EH (cell line): ENCODE measurements around the gene CASP5.
A peak's percentile ranks its signal among the peaks of the same experiment; 100 is the strongest.
"Not testable (repeated sequence)": the region's sequence is repeated elsewhere in the genome, so short reads cannot be mapped to it uniquely, and the experiment has no call there.

Experiments
- DNase-seq: peaks from one replicate; pipeline ENCODE4 v3.0.0-alpha.2; 2015; ENCODE audit warnings: low read depth

The CASP5 gene

DNA sequence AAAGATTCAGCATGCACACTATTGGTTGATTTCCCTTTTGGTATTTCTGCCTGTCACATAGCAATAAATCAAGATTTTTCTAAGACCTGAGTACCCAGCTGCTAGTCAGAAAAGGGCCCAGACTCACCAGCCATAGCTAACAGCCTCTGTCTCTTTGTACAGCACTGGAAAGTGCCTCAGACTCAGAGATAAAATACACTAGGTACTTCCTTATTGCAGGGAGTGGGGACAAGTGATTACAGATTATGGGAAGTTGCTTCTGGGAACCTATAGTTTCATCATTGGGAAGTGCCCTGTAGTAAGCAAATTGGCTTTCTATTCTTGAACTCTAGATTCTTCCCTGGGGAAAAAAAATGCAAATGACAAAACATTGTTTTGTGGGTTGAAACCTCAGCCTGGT lies at the start of gene CASP5:
Gene CASP5 (minus strand): TSS at position 166 of the 400 bp plus-strand sequence. CDS start 32 bp downstream, at position 134.
- no peak for DNase-seq

- not testable (repeated sequence) for DNase-seq
Observed at GRCh38 chr11:105072080-105072479, 49.1 kb upstream of the CASP5 start.

- DNase-seq: no peak
Observed at GRCh38 chr11:105071089-105071732, 48.2 kb upstream of the CASP5 start.

- DNase-seq: no peak
Observed at GRCh38 chr11:105070306-105070705, 47.3 kb upstream of the CASP5 start.

- DNase-seq: not testable (repeated sequence)
Observed at GRCh38 chr11:105069749-105070148, 46.8 kb upstream of the CASP5 start.

DNA sequence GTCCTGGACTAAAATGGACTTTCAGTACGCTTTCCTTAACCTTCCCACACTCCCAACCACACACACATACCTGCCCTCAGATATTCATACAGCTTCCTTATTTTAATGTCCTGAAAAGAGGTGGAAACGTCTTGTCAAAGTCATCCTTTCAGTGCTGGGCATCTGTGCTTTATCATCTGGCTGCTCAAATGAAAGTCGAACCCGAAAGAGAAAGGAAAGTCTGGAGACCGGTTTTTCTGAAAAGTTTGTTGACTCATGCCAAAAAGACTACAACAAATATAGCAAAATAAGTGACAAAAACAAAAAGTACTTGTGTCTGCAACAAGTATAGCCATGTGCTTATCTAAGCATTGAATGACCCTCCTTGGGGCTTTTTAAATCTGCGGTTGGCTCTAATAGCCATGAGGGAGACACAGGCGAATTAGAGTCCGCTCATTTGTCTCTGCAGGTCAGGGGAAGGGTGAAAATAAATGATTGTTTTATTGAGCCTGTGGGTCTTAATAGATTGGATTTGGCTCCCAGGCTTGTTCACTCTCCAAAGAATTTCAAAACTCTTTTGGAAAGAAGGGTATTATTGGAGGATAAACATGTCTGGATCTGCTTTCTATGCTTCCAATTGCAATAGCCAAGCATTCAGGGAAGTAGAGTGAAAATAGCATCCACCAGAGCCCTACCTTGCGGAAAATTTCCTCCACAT lies 40.4 kb upstream of the CASP5 start:
- not testable (repeated sequence) for DNase-seq

DNA sequence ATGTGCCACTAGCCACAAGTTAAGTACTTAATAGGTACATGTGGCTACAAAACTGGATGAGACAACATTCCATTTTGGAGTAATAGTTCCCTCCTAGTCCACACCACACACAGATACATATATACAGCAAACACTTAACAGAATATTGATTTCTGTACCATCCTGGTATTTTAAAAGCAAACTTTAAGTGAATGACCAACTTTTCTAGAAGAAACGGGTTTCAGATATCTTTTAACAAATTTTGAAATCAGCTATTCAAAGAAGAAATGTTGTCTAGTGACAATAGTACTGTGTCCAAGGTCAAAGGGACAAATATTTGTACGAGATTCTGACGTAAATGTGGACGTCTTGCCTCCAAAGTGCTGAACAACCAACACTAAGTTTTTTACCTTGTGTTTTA lies 34.5 kb upstream of the CASP5 start:
- DNase-seq: no peak

DNA sequence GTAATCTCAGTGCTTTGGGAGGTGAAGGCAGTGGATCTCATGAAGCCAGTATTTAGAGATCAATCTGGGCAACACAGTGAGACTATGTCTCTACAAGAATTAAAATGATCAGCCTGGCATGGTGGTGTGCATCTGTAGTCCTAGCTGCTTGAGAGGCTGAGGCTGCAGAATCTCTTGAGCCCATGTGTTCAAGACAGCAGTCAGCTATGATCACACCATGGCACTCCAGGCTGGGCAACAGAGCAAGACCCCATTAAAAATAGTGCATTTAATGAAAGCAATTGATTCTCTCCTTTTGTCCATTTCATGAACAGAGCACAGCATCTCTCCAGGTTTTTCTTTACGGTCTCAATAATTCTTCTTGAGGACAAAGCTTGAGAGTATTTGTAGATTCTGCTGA lies 33.5 kb upstream of the CASP5 start:
- DNase-seq: no peak

DNA sequence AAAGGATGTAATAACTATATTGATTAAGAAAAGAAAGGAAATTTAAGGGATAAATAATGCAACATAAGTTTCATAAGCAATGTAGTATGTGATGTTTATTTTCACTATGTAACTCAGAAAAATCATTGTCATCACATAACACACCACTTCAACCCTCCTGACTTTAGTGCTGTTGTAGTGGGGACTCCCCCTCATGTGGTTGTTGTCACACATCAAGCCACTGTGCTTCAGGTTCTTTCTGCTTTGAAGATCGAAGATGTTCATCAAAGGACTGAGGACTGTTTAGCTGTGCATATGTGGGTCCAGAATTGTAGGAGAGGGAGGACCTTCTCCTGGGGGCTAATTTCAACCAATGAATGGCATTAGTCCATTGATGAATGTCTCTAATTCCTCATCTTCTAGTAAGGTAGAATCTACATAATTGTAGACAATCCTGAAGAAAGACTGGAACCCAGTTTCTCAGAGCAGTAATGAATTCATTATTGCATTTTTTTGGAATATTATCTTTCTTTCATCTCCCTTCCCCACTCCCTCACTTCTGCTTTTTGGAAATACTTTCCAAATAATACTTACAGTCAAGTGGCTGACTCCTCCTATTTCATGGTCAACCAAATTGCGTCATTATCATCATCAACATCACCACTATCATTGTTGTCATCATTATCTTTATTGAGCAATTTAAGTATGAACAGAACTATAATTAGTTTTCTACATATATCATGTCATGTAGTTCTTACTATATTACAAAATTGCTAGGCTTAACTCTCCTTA lies 31.9 kb upstream of the CASP5 start:
- no peak for DNase-seq

DNA sequence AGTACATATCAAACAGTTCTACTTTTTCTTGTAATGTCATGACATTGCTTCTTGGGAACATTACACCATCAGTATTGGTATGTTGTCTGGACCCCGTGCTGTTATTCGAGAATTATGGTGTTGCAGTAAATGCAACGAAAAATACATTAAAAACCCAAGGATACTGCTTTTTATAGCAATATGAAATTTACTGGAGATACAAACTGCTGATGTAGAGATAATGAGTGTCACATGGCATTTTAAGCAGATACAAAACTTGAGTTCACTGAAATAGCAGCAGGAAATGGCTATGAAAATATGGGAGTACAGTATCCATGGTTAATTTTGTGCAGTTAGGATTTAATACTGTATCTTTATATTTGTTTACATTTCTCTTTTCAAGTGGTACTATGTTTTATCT lies 29.5 kb upstream of the CASP5 start:
- DNase-seq: no peak

GRCh38 chr11:105051559-105051958 lies 28.6 kb upstream of the CASP5 start:
- DNase-seq: no peak

- DNase-seq: no peak
Observed at GRCh38 chr11:105049481-105049880, 26.5 kb upstream of the CASP5 start.

- peak; percentile 100 for DNase-seq
Observed at GRCh38 chr11:105046898-105047579, 24.1 kb upstream of the CASP5 start.

DNA sequence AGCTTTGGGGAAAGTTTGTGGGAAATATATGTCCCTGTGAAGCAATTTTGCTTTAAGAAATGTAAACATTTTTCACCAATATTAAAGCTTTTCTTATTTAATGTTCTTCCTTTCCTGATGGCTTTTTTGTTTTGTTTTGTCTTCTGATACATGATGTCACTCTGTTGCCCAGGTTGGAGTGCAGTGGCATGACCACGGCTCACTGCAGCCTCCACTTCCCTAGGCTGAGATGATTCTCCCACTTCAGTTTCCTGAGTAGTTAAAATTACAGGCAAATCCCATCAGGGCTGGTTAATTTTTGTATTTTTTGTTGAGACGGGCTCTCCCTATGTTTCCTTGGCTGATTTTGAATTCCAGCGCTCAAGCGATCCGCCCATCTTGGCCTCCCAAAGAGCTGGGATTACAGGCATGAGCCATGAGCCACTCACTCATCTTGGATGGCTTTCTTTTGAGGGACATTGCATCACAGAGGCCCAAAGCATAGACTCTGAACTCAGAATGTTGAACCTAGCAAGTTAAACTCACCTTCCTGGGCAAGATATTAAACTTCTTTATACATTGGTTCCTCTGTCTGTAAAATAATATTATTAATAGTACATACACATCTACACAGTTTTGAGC lies 22.8 kb upstream of the CASP5 start:
- no peak for DNase-seq

- DNase-seq: peak; percentile 42
Observed at GRCh38 chr11:105044557-105045524, 21.9 kb upstream of the CASP5 start, which contains the start of gene CARD16. TSS of gene CARD16 (minus strand) at chr11:105045335. CDS start at chr11:105045297, 38 bp downstream.

- DNase-seq: no peak
Observed at GRCh38 chr11:105042178-105042577, 19.2 kb upstream of the CASP5 start.

DNA sequence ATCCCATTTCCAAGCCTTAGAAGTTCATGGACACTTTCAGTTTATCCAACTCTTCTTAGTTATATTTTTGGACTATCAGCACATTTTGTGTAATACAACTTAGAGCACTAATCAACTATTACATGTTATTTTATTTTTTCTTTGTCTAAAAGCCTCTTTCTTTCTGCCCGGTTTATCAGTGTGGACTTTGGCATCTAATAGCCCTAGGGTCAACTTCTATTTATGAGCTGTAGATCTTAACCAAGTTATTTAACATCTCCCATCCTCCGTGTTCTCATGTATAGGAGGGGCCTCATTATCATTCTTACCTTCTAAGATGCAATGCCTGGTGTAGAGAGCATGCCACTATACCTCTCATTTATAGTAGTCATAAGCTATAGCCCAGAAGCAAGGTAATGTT lies 17.7 kb upstream of the CASP5 start:
- no peak for DNase-seq

- peak; percentile 85 for DNase-seq
Observed at GRCh38 chr11:105034813-105035620, 12.0 kb upstream of the CASP5 start, which contains the start of gene CASP1. TSS of gene CASP1 (minus strand) at chr11:105035144. CDS start at chr11:105035113, 31 bp downstream.

DNA sequence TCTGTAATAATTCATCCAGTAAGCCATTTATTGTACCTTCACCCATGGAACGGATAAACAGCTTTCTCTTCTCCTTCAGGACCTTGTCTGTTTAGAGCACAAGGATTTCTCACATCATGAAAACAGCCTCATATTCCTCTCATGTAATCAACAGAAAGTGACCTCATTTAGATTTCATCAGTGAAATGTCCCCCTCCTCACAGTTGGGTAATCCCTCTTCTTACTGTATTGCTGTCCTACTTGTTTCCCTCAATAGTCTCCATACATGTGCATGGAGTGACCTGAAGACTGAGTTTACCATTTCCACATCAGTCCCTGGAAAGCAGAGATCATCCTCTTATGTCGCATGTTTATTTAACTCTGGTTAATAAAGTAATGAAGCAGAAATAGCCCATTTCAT lies 11.4 kb upstream of the CASP5 start:
- not testable (repeated sequence) for DNase-seq

- no peak for DNase-seq
Observed at GRCh38 chr11:105033781-105034180, 10.8 kb upstream of the CASP5 start.
